WERI-Rb-1 (cell line): ENCODE measurements around the gene MYO1A.
"Not testable (repeated sequence)": the region's sequence is repeated elsewhere in the genome, so short reads cannot be mapped to it uniquely, and the experiment has no call there.

Experiments used
- DNase-seq: peaks from one replicate; pipeline ENCODE4 v3.0.0-alpha.2; 2020
- H3K27ac ChIP-seq: fragments of 250-450 bp; sonication (Bioruptor Pico); 2 replicates; pipeline ENCODE4 v1.5.1; 2020; ENCODE audit warnings: mild to moderate bottlenecking, moderate library complexity
- H3K27me3 ChIP-seq: fragments of 250-450 bp; sonication (Bioruptor Pico); 2 replicates; pipeline ENCODE4 v1.5.1; 2021; ENCODE audit warnings: mild to moderate bottlenecking, low read depth, moderate library complexity; ENCODE audit not compliant: insufficient read depth, severe bottlenecking
- H3K36me3 ChIP-seq: fragments of 250-450 bp; sonication (Bioruptor Pico); 2 replicates; pipeline ENCODE4 v1.5.1; 2020; ENCODE audit warnings: mild to moderate bottlenecking, moderate library complexity
- H3K4me3 ChIP-seq: 2 replicates; pipeline ENCODE4 v1.5.1; 2011; ENCODE audit warnings: low read depth, mild to moderate bottlenecking, control low read depth, low read length
- H3K9me3 ChIP-seq: fragments of 250-450 bp; sonication (Bioruptor Pico); 2 replicates; pipeline ENCODE4 v1.5.1; 2021; ENCODE audit warnings: mild to moderate bottlenecking, moderate library complexity; ENCODE audit not compliant: severe bottlenecking
- CTCF ChIP-seq: IDR thresholded peaks from 2 replicates; pipeline ENCODE4 v1.5.1; 2011; ENCODE audit warnings: low read depth, mild to moderate bottlenecking, control low read depth, inconsistent platforms, low read length

MYO1A gene

GRCh38 chr12:57080855-57081254, 30.9 kb upstream of the MYO1A start:
- H3K4me3 ChIP-seq: no peak overlapping the region
- H3K9me3 ChIP-seq: no peaks in the 10 kb centered on the region
- peaks cover 8% of the 10 kb centered on the region for H3K36me3 ChIP-seq
- no peak overlapping the region for H3K27ac ChIP-seq
- no peaks in the 10 kb centered on the region for H3K27me3 ChIP-seq
- no peak for TF ChIP-seq CTCF
- DNase-seq: no peak

GRCh38 chr12:57079821-57080220, 29.9 kb upstream of the MYO1A start:
- Histone ChIP-seq H3K27ac (peak overlapping the region; percentile 73), H3K4me3 (no peak overlapping the region), H3K9me3 (no peaks in the 10 kb centered on the region), H3K27me3 (no peaks in the 10 kb centered on the region), H3K36me3 (peaks cover 8% of the 10 kb centered on the region)
- no peak for TF ChIP-seq CTCF
- DNase-seq: no peak

- DNase-seq: peak; percentile 98
- Histone ChIP-seq H3K4me3 (peak within 1 kb of the TSS; percentile 74), H3K27me3 (no peaks in the 10 kb centered on the region), H3K9me3 (no peaks in the 10 kb centered on the region), H3K27ac (peak within 1 kb of the TSS; percentile 92), H3K36me3 (peaks cover 8% of the 10 kb centered on the region)
- TF ChIP-seq CTCF: no peak
Measured at GRCh38 chr12:57078519-57079404, 28.8 kb upstream of the MYO1A start, which contains the start of gene NEMP1. Gene NEMP1 (minus strand): TSS chr12:57078791. CDS start chr12:57078745, 46 bp downstream.

- not testable (repeated sequence) for H3K27ac ChIP-seq, H3K4me3 ChIP-seq, H3K27me3 ChIP-seq, DNase-seq, H3K9me3 ChIP-seq
- H3K36me3 ChIP-seq: peaks cover 34% of the 10 kb centered on the region
Measured at GRCh38 chr12:57073566-57074450, 23.9 kb upstream of the MYO1A start.

GRCh38 chr12:57072661-57073060, 22.7 kb upstream of the MYO1A start:
- Histone ChIP-seq H3K36me3 (peaks cover 46% of the 10 kb centered on the region), H3K4me3 (no peak overlapping the region), H3K27ac (no peak overlapping the region), H3K9me3 (no peaks in the 10 kb centered on the region), H3K27me3 (no peaks in the 10 kb centered on the region)
- no peak for DNase-seq
- no peak for TF ChIP-seq CTCF

- Histone ChIP-seq H3K4me3 (no peak overlapping the region), H3K27ac (no peak overlapping the region), H3K27me3 (no peaks in the 10 kb centered on the region), H3K36me3 (peaks cover 59% of the 10 kb centered on the region), H3K9me3 (no peaks in the 10 kb centered on the region)
- TF ChIP-seq CTCF: peak; percentile 84
- DNase-seq: peak; percentile 54
Measured at GRCh38 chr12:57069523-57069922, 19.6 kb upstream of the MYO1A start.
